GM12878 (cell line): ENCODE data around the gene PGBD5. TPM values are rescaled to one million over a fixed set of nuclear protein-coding genes. Genes with fewer than 3 reads are reported as not detected.
"Not testable (repeated sequence)": the region's sequence is repeated elsewhere in the genome, so short reads cannot be mapped to it uniquely, and the experiment has no call there.

Experiments used
- ATAC-seq: fragments of 200-7000 bp; cut with Tn5 transposase; 3 replicates; pipeline ENCODE4 v1.9.1; 2020; ENCODE audit warnings: mild to moderate bottlenecking, moderate library complexity
- BruUV-seq: library from RNA; stranded (reverse); fragments of 400-500 nt; replicated peaks from 2 replicates; lab custom pipeline; 2021; lab: Mats Ljungman, UMichigan
- CTCF ChIA-PET: fragments of 300-600 bp; sonication (Branson Sonifier 250); formaldehyde crosslinking; extraction: SDS; loops from one replicate; lab custom pipeline; 2021; ENCODE audit warnings: inconsistent platforms; lab: Yijun Ruan, JAX
- POLR2A ChIA-PET: fragments of 350-600 bp; formaldehyde crosslinking; extraction: SDS; loops from one replicate; lab custom pipeline; 2021; ENCODE audit warnings: inconsistent platforms; lab: Charles Lee
- RAD21 ChIA-PET: fragments of 300-600 bp; sonication (Branson Sonifier 250); formaldehyde crosslinking; loops from one replicate; lab custom pipeline; 2023; ENCODE audit warnings: antibody characterized with exemption; ENCODE audit not compliant: unreplicated experiment; lab: Charles Lee
- SMC1A ChIA-PET: fragments of 300-600 bp; sonication (Branson Sonifier 250); formaldehyde crosslinking; loops from one replicate; lab custom pipeline; 2023; ENCODE audit not compliant: unreplicated experiment, uncharacterized antibody; lab: Charles Lee
- DNase-seq: peaks from one replicate; pipeline ENCODE4 v3.0.0-alpha.2; 2011; ENCODE audit warnings: low read depth, low spot score
- FAIRE-seq: peaks from 3 replicates; lab custom pipeline; 2011; peaks lifted over from hg19 to GRCh38; lab: Jason Lieb, UNC
- H2AFZ ChIP-seq: 2 replicates; pipeline ENCODE4 v1.6.0; 2011; ENCODE audit warnings: low read depth, low read length, control low read depth; ENCODE audit not compliant: control insufficient read depth
- H3K27ac ChIP-seq: 2 replicates; pipeline ENCODE4 v1.5.1; 2011; ENCODE audit warnings: control low read depth; ENCODE audit not compliant: control insufficient read depth, insufficient read depth
- H3K27me3 ChIP-seq, 2 experiments: replicated peaks in 1 of 2; 2 replicates each; pipeline versions ENCODE4 v1.6.0 to v1.6.1; 2011; ENCODE audit warnings: low read length in 1 of 2; ENCODE audit not compliant: control insufficient read depth in 2 of 2, insufficient read depth in 2 of 2
- H3K36me3 ChIP-seq, 2 experiments: 2 replicates each; pipeline ENCODE4 v1.5.1; 2011; ENCODE audit warnings: low read length in 1 of 2; ENCODE audit not compliant: control insufficient read depth in 2 of 2, insufficient read depth in 2 of 2
- H3K4me1 ChIP-seq: 2 replicates; pipeline ENCODE4 v1.6.1; 2011; ENCODE audit warnings: mild to moderate bottlenecking, low read length, moderate library complexity, mixed read lengths; ENCODE audit not compliant: control insufficient read depth, insufficient read depth
- H3K4me2 ChIP-seq: 2 replicates; pipeline ENCODE4 v1.6.0; 2011; ENCODE audit warnings: control low read depth; ENCODE audit not compliant: control insufficient read depth, insufficient read depth
- H3K4me3 ChIP-seq: fragments of 200-600 bp; sonication (generic); 2 replicates; pipeline ENCODE4 v1.5.1; 2016
- H3K79me2 ChIP-seq: 2 replicates; pipeline ENCODE4 v1.6.0; 2011; ENCODE audit warnings: low read length; ENCODE audit not compliant: control insufficient read depth, insufficient read depth
- H3K9ac ChIP-seq: 2 replicates; pipeline ENCODE4 v1.8.0; 2011; ENCODE audit warnings: low read length, control low read depth, mixed read lengths; ENCODE audit not compliant: control insufficient read depth, insufficient read depth
- H3K9me3 ChIP-seq: replicated peaks from 3 replicates; pipeline ENCODE4 v1.5.1; 2011; ENCODE audit warnings: mild to moderate bottlenecking, low read length; ENCODE audit not compliant: control insufficient read depth, insufficient read depth
- H4K20me1 ChIP-seq: 2 replicates; pipeline ENCODE4 v1.6.0; 2011; ENCODE audit not compliant: control insufficient read depth, insufficient read depth
- NFIC ChIP-seq: IDR thresholded peaks from 2 replicates; pipeline ENCODE4 v1.6.1; 2012; ENCODE audit warnings: low read depth, mild to moderate bottlenecking, inconsistent platforms, low read length, moderate library complexity
- TBL1XR1 ChIP-seq: IDR thresholded peaks from 2 replicates; pipeline ENCODE4 v1.6.1; 2012; ENCODE audit warnings: low read depth, low read length, improper control_type of control experiment
- WGBS: methylation state at CpG from one replicate; pipeline ENCODE4 v1.1.6; 2016; ENCODE audit warnings: low lambda C conversion rate; ENCODE audit not compliant: insufficient replicate concordance, insufficient coverage; ENCODE audit errors: missing lambda C conversion rate; 5-methylcytosine and 5-hydroxymethylcytosine counted together
- in situ Hi-C: fragments of 300-500 bp; cut with MboI; formaldehyde crosslinking; loops from 9 replicates; pipeline ENCODE4 v1.14.3; 2018; ENCODE audit warnings: mixed read lengths
- intact Hi-C: fragments of 100-400 bp; cut with micrococcal nuclease; formaldehyde crosslinking; loops from one replicate; pipeline ENCODE4 v1.14.2; 2022; ENCODE audit not compliant: unreplicated experiment
- polyA plus RNA-seq, 11 experiments: library from polyadenylated mRNA; depleted of rRNA in 4 of 11; unstranded in 6 of 11; stranded (reverse) in 5 of 11; fragments of >200 nt; fragmentation: Nextera tagmentation in 4 of 11; fragmentation: Illumina TruSeq in 1 of 11; extraction: Ambion mirVana in 4 of 11; extraction: Trizol in 1 of 11; gene quantifications; 1 replicate in 1 of 11; 2 replicates in 10 of 11; pipeline versions ENCODE4 v1.2.1 to v1.2.3, GENCODE V29; 2011 to 2016; ENCODE audit warnings: inconsistent platforms in 2 of 11, missing spikeins in 2 of 11, low read depth in 1 of 11
- total RNA-seq, 4 experiments: library from RNA; depleted of rRNA in 3 of 4; stranded (reverse); fragments of >200 nt in 3 of 4; fragmentation: Illumina TruSeq in 1 of 4; extraction: Trizol in 1 of 4; gene quantifications; 2 replicates each; pipeline versions ENCODE4 v1.2.1 to v1.2.3, GENCODE V29; 2013 to 2021

Gene PGBD5
- total and polyA plus RNA-seq, 10 of the 15 experiments (the other 5 are each of a cell fraction or from before 2014, with no cell fraction given): 0.03 TPM; not detected in 9

DNA sequence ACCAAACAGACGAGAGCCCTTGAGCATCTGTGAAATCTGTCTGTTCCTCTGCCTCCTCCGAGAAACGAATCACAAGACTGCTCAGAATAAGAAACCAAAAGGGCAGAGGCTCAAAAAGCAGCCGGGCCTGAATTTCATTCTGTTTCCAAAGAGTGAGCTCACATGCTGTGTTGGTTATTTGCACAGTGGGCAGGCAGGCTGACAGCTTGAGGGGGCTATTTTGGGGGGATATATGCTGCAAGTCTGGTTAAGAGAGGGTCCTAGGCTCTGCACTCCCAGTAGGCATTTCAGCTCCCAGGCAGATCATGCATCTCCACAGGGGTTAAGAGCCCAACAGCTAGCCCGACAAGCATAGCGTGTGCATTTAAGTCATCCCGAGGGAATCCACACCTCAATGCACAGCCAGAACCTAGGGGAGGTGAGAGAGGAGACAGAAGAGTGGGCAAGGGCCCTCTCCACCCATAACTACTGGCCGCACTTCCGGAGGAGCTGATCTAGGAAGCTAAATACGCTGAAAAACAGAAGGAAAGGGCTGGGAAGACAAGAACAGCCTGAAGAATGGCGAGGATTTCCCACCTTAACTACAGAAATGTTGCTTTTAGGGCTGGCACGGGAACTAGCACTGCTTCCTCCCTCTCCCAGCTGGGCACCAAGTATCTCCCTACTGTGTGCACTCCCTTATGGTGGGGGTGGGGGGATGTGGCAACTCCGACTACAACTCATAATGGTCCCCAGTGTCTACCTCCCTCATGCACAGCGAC is 3.7 kb downstream of the PGBD5 start (continued):
- no peak for TF ChIP-seq NFIC

- SMC1A ChIA-PET: interaction anchor here (0.6 kb wide), 2 partner anchors 154 to 622 kb away, joined by 3 read pairs; no protein-coding TSS in a partner anchor
- H3K27me3 ChIP-seq: peaks cover 8 to 15% of the 10 kb centered on the region in 2 experiments
- ATAC-seq (no peak), DNase-seq (no peak), FAIRE-seq (no peak)
- no peaks in the 10 kb centered on the region; the same call in 2 of the 3 replicates for H3K9me3 ChIP-seq
- WGBS: 0% methylated on average over 1 of the region's 1 CpG
- H3K36me3 ChIP-seq: no peaks in the 10 kb centered on the region
- H3K4me1 ChIP-seq: no peaks in the 10 kb centered on the region
- no TSS peak for BruUV-seq
- no peak overlapping the region for H2AFZ ChIP-seq
- CTCF ChIA-PET: no interaction called here
- H3K9ac ChIP-seq: no peak overlapping the region
- H3K4me3 ChIP-seq: no peak overlapping the region
- RAD21 ChIA-PET: no interaction called here
- no peaks in the 10 kb centered on the region for H3K79me2 ChIP-seq
- intact Hi-C loops (no loop called here), in situ Hi-C loops (no loop called here)
- no peaks in the 10 kb centered on the region for H4K20me1 ChIP-seq
- TF ChIP-seq TBL1XR1: no peak
- POLR2A ChIA-PET: no interaction called here
- H3K27ac ChIP-seq: no peak overlapping the region
- H3K4me2 ChIP-seq: no peak overlapping the region
These were observed 4.7 kb downstream of the PGBD5 start for GRCh38 chr1:230421481-230421880.

DNA sequence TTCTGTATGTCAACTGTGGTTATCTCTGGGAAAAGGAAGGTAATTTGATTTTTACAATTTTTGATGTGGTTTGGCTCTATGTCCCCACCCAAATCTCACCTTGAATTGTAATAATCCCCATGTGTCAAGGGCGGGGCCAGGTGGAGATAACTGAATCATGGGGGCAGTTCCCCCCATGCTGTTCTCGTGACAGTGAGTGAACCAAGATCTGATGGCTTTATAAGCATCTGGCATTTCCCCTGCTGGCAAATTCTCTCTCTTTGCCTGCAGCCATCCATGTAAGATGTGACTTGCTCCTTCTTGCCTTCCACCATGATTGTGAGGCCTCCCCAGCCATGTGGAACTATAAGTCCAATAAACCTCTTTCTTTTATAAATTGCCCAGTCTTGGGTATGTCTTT is 5.8 kb downstream of the PGBD5 start:
- in situ Hi-C loops, CTCF ChIA-PET, H3K36me3 ChIP-seq, FAIRE-seq, RAD21 ChIA-PET, intact Hi-C loops, ATAC-seq, H3K79me2 ChIP-seq, DNase-seq, H2AFZ ChIP-seq, SMC1A ChIA-PET, H3K4me1 ChIP-seq, H3K4me3 ChIP-seq, BruUV-seq, H4K20me1 ChIP-seq, POLR2A ChIA-PET, H3K4me2 ChIP-seq, H3K9ac ChIP-seq, H3K27ac ChIP-seq, H3K9me3 ChIP-seq: not testable (repeated sequence)
- peaks cover 8 to 15% of the 10 kb centered on the region in 2 experiments for H3K27me3 ChIP-seq
- 0% methylated on average over 2 of the region's 2 CpGs for WGBS
